ENCODE results near the gene IL3RA. TPM values are rescaled to one million over a fixed set of nuclear protein-coding genes. Genes with fewer than 3 reads are reported as not detected.
A peak's percentile ranks its signal among the peaks of the same experiment; 100 is the strongest.
"Not testable (repeated sequence)": the region's sequence is repeated elsewhere in the genome, so short reads cannot be mapped to it uniquely, and the experiment has no call there.

IL3RA gene
- total and polyA plus RNA-seq, 4 experiments from 2014 or later = 0.29 to 0.53 TPM; not detected in 2

DNA sequence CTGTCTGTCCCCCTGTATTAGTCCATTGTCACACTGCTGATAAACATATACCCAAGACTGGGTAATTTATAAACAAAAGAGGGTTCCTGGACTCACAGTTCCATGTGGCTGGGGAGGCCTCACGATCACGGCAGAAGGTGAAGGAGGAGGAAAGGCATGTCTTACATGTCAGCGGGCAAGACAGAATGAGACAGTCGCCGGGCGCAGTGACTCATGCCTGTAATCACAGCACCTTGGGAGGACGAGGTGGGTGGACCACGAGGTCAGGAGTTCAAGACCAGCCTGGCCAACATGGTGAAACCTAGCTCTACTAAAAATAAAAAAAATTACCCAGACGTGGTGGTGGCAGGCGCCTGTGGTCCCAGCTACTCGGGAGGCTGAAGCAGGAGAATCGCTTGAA, 24.7 kb downstream of the IL3RA start:
- H3K4me1 ChIP-seq (ENCODE audit: insufficient read depth, low read length) = no peaks in the 10 kb centered on the region
- intact Hi-C loops (cut with micrococcal nuclease) = no loop called here
- Mint-ChIP-seq H3K9me3 (peaks cover 0 to 11% (median 0%) of the 10 kb centered on the region in 8 donors), H3K27ac (peak overlapping the region in 2 of 7 donors; percentile 43 to 85), H3K4me1 (peaks cover 0 to 8% (median 3%) of the 10 kb centered on the region in 4 donors), H3K36me3 (peaks cover 10 to 31% of the 10 kb centered on the region in 2 donors), H3K4me3 (no peak overlapping the region), H3K27me3 (no peaks in the 10 kb centered on the region)
- H3K27me3 ChIP-seq (ENCODE audit: insufficient read depth, low read length) = no peaks in the 10 kb centered on the region
- no peak overlapping the region for H3K27ac ChIP-seq (ENCODE audit: low read depth, low read length)
- no peak for DNase-seq
- ChIA-PET CTCF (ENCODE audit: partially characterized antibody) (no interaction called here), POLR2A (ENCODE audit: partially characterized antibody) (no interaction called here)
- no peaks in the 10 kb centered on the region for H3K36me3 ChIP-seq (ENCODE audit: insufficient read depth, low read length)
- H3K9me3 ChIP-seq (ENCODE audit: control insufficient read depth in 1 of 2, low read length in 2 of 2) = no peaks in the 10 kb centered on the region
- H3K4me3 ChIP-seq (ENCODE audit: low read length in 2 of 2) = no peak overlapping the region

GRCh38 chrX:1361910-1362309, 25.3 kb downstream of the IL3RA start:
- peaks cover 10 to 31% of the 10 kb centered on the region in 2 donors for H3K36me3 Mint-ChIP-seq
- CTCF ChIA-PET (ENCODE audit: partially characterized antibody) = no interaction called here
- intact Hi-C loops (cut with micrococcal nuclease) = no loop called here

GRCh38 chrX:1366363-1366762, 29.8 kb downstream of the IL3RA start:
- POLR2A ChIA-PET (ENCODE audit: partially characterized antibody); H3K4me3 Mint-ChIP-seq; H3K4me1 ChIP-seq (ENCODE audit: insufficient read depth, low read length); H3K27ac ChIP-seq (ENCODE audit: low read depth, low read length); CTCF ChIA-PET (ENCODE audit: partially characterized antibody); H3K9me3 ChIP-seq (ENCODE audit: control insufficient read depth in 1 of 2, low read length in 2 of 2); H3K4me1 Mint-ChIP-seq; intact Hi-C loops (cut with micrococcal nuclease); H3K4me3 ChIP-seq (ENCODE audit: low read length in 2 of 2); H3K27ac Mint-ChIP-seq; H3K27me3 ChIP-seq (ENCODE audit: insufficient read depth, low read length); H3K36me3 ChIP-seq (ENCODE audit: insufficient read depth, low read length); DNase-seq; H3K9me3 Mint-ChIP-seq; H3K27me3 Mint-ChIP-seq: not testable (repeated sequence)
- peaks cover 8 to 13% of the 10 kb centered on the region in 2 donors for H3K36me3 Mint-ChIP-seq

More at GRCh38 chrX:1361910-1362309, 25.3 kb downstream of the IL3RA start:
- H3K9me3 Mint-ChIP-seq = peaks cover 0 to 11% (median 0%) of the 10 kb centered on the region in 8 donors
- H3K4me3 ChIP-seq (ENCODE audit: low read length in 2 of 2) = no peak overlapping the region
- no peaks in the 10 kb centered on the region for H3K27me3 ChIP-seq (ENCODE audit: insufficient read depth, low read length)
- H3K27ac Mint-ChIP-seq = peak overlapping the region in 5 of 7 donors; percentile 2 to 93 (median 49)
- H3K4me3 Mint-ChIP-seq = no peak overlapping the region
- no peak for DNase-seq
- POLR2A ChIA-PET (ENCODE audit: partially characterized antibody) = no interaction called here
- no peaks in the 10 kb centered on the region for H3K4me1 ChIP-seq (ENCODE audit: insufficient read depth, low read length)
- H3K36me3 ChIP-seq (ENCODE audit: insufficient read depth, low read length) = no peaks in the 10 kb centered on the region
- no peaks in the 10 kb centered on the region for H3K27me3 Mint-ChIP-seq
- peaks cover 0 to 8% (median 3%) of the 10 kb centered on the region in 4 donors for H3K4me1 Mint-ChIP-seq
- no peaks in the 10 kb centered on the region for H3K9me3 ChIP-seq (ENCODE audit: control insufficient read depth in 1 of 2, low read length in 2 of 2)
- no peak overlapping the region for H3K27ac ChIP-seq (ENCODE audit: low read depth, low read length)

DNA sequence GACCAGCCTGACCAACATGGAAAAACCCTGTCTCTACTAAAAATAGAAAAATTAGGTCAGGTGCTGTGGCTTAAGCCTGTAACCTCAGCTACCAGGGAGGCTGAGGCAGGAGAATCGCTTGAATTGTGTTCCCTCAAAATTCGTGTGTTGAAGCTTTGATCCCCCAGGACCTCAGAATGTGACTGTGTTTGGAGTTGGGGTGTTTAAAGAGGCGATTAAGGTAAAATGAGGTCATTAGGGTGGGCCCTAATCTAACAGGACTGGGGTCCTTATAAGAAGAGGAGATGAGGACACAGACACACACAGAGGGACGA, 31.8 kb downstream of the IL3RA start:
- Mint-ChIP-seq H3K4me1 (no peaks in the 10 kb centered on the region), H3K36me3 (peaks cover 2 to 4% of the 10 kb centered on the region in 2 donors), H3K27me3 (no peaks in the 10 kb centered on the region), H3K4me3 (no peak overlapping the region), H3K27ac (peak overlapping the region in 2 of 7 donors; percentile 50 to 52), H3K9me3 (no peaks in the 10 kb centered on the region)
- H3K36me3 ChIP-seq (ENCODE audit: insufficient read depth, low read length) = no peaks in the 10 kb centered on the region
- DNase-seq = no peak
- intact Hi-C loops (cut with micrococcal nuclease) = no loop called here
- H3K27ac ChIP-seq (ENCODE audit: low read depth, low read length) = no peak overlapping the region
- CTCF ChIA-PET (ENCODE audit: partially characterized antibody) = no interaction called here
- H3K4me3 ChIP-seq (ENCODE audit: low read length in 2 of 2) = no peak overlapping the region
- no peaks in the 10 kb centered on the region for H3K4me1 ChIP-seq (ENCODE audit: insufficient read depth, low read length)
- H3K9me3 ChIP-seq (ENCODE audit: control insufficient read depth in 1 of 2, low read length in 2 of 2) = no peaks in the 10 kb centered on the region
- POLR2A ChIA-PET (ENCODE audit: partially characterized antibody) = no interaction called here
- H3K27me3 ChIP-seq (ENCODE audit: insufficient read depth, low read length) = no peaks in the 10 kb centered on the region

DNA sequence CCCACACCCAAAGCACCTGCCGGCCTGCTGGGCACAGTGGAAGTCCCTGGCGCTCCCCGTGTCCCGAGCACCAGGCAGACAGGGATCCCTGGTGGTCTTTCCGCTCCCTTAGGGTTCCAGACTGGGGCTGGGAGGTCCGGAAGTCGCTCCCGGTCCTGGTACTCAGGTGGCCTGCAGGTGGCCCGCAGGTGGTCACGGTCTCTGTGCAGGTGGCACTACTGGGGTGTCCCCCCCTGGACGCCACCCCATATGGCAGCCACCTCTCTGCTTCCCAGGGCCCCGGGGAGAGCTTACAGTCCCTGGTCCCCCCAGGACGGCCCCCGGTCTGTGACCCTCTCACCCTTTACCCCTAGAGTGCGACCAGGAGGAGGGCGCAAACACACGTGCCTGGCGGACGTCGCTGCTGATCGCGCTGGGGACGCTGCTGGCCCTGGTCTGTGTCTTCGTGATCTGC, 41.7 kb downstream of the IL3RA start:
- peak overlapping the region in 1 of 7 donors; percentile 35 for H3K27ac Mint-ChIP-seq

DNA sequence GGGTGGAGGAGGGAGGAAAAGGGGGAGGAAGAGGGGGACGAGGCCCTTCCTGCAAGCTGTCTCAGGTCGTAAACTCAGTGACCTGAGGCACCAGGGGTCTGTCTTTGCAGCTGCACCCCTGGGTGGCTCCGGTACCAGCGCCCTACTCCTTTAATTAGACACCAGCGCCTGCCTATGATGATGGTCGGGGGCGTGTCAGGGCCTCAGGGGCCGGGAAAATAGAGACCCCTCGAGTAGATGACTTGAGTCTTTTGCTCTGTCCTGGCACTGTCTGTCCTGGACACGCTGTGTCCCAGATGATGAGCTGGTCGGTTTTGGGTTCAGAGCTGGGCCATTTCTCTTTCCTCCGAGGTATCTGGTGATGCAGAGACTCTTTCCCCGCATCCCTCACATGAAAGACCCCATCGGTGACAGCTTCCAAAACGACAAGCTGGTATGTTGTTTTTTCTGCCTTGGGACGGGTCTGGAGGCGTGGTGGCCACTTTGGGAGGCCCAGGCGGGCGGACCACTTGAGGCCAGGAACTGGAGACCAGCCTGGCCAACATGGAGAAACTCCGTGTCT, 44.2 kb downstream of the IL3RA start:
- Mint-ChIP-seq H3K4me3 (peak overlapping the region in 1 of 8 donors; percentile 26), H3K27me3 (no peaks in the 10 kb centered on the region), H3K27ac (peak overlapping the region in 4 of 7 donors; percentile 19 to 78 (median 40)), H3K9me3 (peaks cover 0 to 4% (median 0%) of the 10 kb centered on the region in 8 donors), H3K4me1 (peaks cover 0 to 5% (median 1%) of the 10 kb centered on the region in 4 donors), H3K36me3 (peaks cover 11 to 18% of the 10 kb centered on the region in 2 donors)
- intact Hi-C loops (cut with micrococcal nuclease) = no loop called here
- Histone ChIP-seq H3K4me3 (ENCODE audit: low read length in 2 of 2) (no peak overlapping the region), H3K27me3 (ENCODE audit: insufficient read depth, low read length) (no peaks in the 10 kb centered on the region), H3K27ac (ENCODE audit: low read depth, low read length) (no peak overlapping the region), H3K36me3 (ENCODE audit: insufficient read depth, low read length) (peaks cover 11% of the 10 kb centered on the region), H3K9me3 (ENCODE audit: control insufficient read depth in 1 of 2, low read length in 2 of 2) (no peaks in the 10 kb centered on the region), H3K4me1 (ENCODE audit: insufficient read depth, low read length) (no peaks in the 10 kb centered on the region)
- POLR2A ChIA-PET (ENCODE audit: partially characterized antibody) = no interaction called here
- CTCF ChIA-PET (ENCODE audit: partially characterized antibody) = no interaction called here
- DNase-seq = no peak

More for the DNA sequence above, 41.7 kb downstream of the IL3RA start:
- intact Hi-C loops (cut with micrococcal nuclease) = no loop called here
- no peaks in the 10 kb centered on the region for H3K27me3 Mint-ChIP-seq
- peaks cover 0 to under 1% of the 10 kb centered on the region in 2 donors for H3K36me3 Mint-ChIP-seq
- H3K4me1 Mint-ChIP-seq = peaks cover 0 to 5% (median 1%) of the 10 kb centered on the region in 4 donors
- Histone ChIP-seq H3K4me1 (ENCODE audit: insufficient read depth, low read length) (no peaks in the 10 kb centered on the region), H3K9me3 (ENCODE audit: control insufficient read depth in 1 of 2, low read length in 2 of 2) (no peaks in the 10 kb centered on the region), H3K27ac (ENCODE audit: low read depth, low read length) (no peak overlapping the region), H3K4me3 (ENCODE audit: low read length in 2 of 2) (no peak overlapping the region), H3K36me3 (ENCODE audit: insufficient read depth, low read length) (no peaks in the 10 kb centered on the region), H3K27me3 (ENCODE audit: insufficient read depth, low read length) (no peaks in the 10 kb centered on the region)
- no peak overlapping the region for H3K4me3 Mint-ChIP-seq
- no peaks in the 10 kb centered on the region for H3K9me3 Mint-ChIP-seq
- POLR2A ChIA-PET (ENCODE audit: partially characterized antibody) = no interaction called here
- CTCF ChIA-PET (ENCODE audit: partially characterized antibody) = no interaction called here
- no peak for DNase-seq

DNA sequence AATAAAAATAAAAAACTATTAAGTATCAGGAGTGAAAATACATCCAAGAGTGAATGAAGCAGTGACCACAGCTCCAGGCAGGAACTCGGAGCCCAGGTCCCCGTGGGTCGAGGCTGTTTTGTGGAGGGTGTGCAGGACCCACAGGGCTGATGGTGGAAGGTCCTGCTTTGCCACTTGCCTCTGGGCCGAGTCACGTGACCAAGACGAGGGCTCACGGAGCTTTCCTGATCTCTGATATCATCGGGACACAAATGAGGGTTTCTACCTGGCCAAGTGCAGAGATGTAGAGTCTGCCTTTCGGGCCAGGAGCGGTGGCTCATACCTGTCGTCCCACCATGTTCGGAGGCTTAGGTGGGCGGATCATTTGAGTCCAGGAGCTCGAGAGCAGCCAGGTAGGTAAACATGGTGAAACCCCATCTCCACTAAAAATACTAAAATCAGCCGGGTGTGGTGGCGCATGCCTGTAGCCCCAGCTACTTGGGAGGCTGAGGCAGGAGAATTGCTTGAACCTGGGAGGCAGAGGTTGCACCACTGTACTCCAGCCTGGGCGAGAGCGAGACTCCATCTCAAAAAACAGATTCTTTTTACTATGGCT, 48.2 kb downstream of the IL3RA start:
- peaks cover 40 to 48% of the 10 kb centered on the region in 2 donors for H3K36me3 Mint-ChIP-seq
- intact Hi-C loops (cut with micrococcal nuclease) = no loop called here
- H3K36me3 ChIP-seq (ENCODE audit: insufficient read depth, low read length) = peaks cover 50% of the 10 kb centered on the region

More for the DNA sequence above, 48.2 kb downstream of the IL3RA start:
- DNase-seq = no peak
- Mint-ChIP-seq H3K4me1 (peaks cover 6 to 28% (median 14%) of the 10 kb centered on the region in 4 donors), H3K27me3 (no peaks in the 10 kb centered on the region), H3K27ac (peak overlapping the region in 1 of 7 donors; percentile 52), H3K9me3 (peaks cover 0 to 4% (median 0%) of the 10 kb centered on the region in 8 donors), H3K4me3 (no peak overlapping the region)
- H3K27ac ChIP-seq (ENCODE audit: low read depth, low read length) = no peak overlapping the region
- H3K9me3 ChIP-seq (ENCODE audit: control insufficient read depth in 1 of 2, low read length in 2 of 2) = no peaks in the 10 kb centered on the region
- no peaks in the 10 kb centered on the region for H3K27me3 ChIP-seq (ENCODE audit: insufficient read depth, low read length)
- CTCF ChIA-PET (ENCODE audit: partially characterized antibody) = no interaction called here
- POLR2A ChIA-PET (ENCODE audit: partially characterized antibody) = no interaction called here
- H3K4me3 ChIP-seq (ENCODE audit: low read length in 2 of 2) = no peak overlapping the region
- H3K4me1 ChIP-seq (ENCODE audit: insufficient read depth, low read length) = peaks cover 19% of the 10 kb centered on the region
